GM12878 (cell line): ENCODE results near the gene MAPK8IP3.

ENCODE experiments used
- CTCF ChIP-seq, 3 experiments: IDR thresholded peaks in 2 of 3; conservative IDR thresholded peaks in 1 of 3; 2 replicates each; pipeline ENCODE4 v1.5.1; 2011; ENCODE audit warnings: low read depth in 3 of 3, low read length in 3 of 3, mild to moderate bottlenecking in 3 of 3, control low read depth in 2 of 3, moderate library complexity in 2 of 3, inconsistent platforms in 1 of 3, mixed read lengths in 1 of 3; ENCODE audit not compliant: control insufficient read depth in 2 of 3, insufficient read depth in 1 of 3; ENCODE audit errors: extremely low read depth in 1 of 3
- DPF2 ChIP-seq: fragments of 450-650 bp; IDR thresholded peaks from 2 replicates; pipeline ENCODE4 v1.6.1; 2017; ENCODE audit warnings: mild to moderate bottlenecking
- EGR1 ChIP-seq, 2 experiments: IDR thresholded peaks; 1 replicate in 1 of 2; 2 replicates in 1 of 2; pipeline ENCODE4 v1.6.1; 2011 to 2012; ENCODE audit warnings: low read depth in 2 of 2, low read length in 2 of 2, borderline replicate concordance in 1 of 2, mild to moderate bottlenecking in 1 of 2, moderate library complexity in 1 of 2
- EZH2 ChIP-seq: IDR thresholded peaks from 2 replicates; pipeline ENCODE4 v1.6.1; 2012; ENCODE audit warnings: low read depth, mild to moderate bottlenecking, control low read depth, inconsistent platforms, low read length, borderline replicate concordance; ENCODE audit not compliant: control insufficient read depth
- HDAC2 ChIP-seq: fragments of 200-600 bp; sonication (generic); IDR thresholded peaks from 2 replicates; pipeline ENCODE4 v1.6.1; 2017
- HDAC6 ChIP-seq: fragments of 200-600 bp; sonication (generic); IDR thresholded peaks from one replicate; pipeline ENCODE4 v1.8.0; 2017; ENCODE audit warnings: antibody characterized with exemption; ENCODE audit not compliant: unreplicated experiment
- MYB ChIP-seq: fragments of 150-350 bp; IDR thresholded peaks from 2 replicates; pipeline ENCODE4 v1.6.1; 2014; ENCODE audit warnings: mild to moderate bottlenecking, low read depth, low read length, borderline replicate concordance
- POLR2AphosphoS5 ChIP-seq: IDR thresholded peaks from 2 replicates; pipeline ENCODE4 v1.6.1; 2011; ENCODE audit warnings: mild to moderate bottlenecking, low read length, inconsistent platforms
- SIN3A ChIP-seq: IDR thresholded peaks from 2 replicates; pipeline ENCODE4 v1.6.1; 2012; ENCODE audit warnings: low read depth, low read length, improper control_type of control experiment
- TAF1 ChIP-seq: IDR thresholded peaks from 2 replicates; pipeline ENCODE4 v1.6.1; 2011; ENCODE audit warnings: mild to moderate bottlenecking, low read depth, low read length, borderline replicate concordance
- USF1 ChIP-seq: IDR thresholded peaks from 2 replicates; pipeline ENCODE4 v1.6.1; 2011; ENCODE audit warnings: borderline replicate concordance, low read depth, mild to moderate bottlenecking, moderate library complexity, mixed read lengths, low read length; ENCODE audit not compliant: insufficient read depth; ENCODE audit errors: extremely low read length
- USF2 ChIP-seq: IDR thresholded peaks from 2 replicates; pipeline ENCODE4 v1.6.1; 2011; ENCODE audit warnings: low read depth, low read length, improper control_type of control experiment, borderline replicate concordance

- no peak for TF ChIP-seq EZH2
- TF ChIP-seq SIN3A = no peak
- TF ChIP-seq EGR1 (IDR thresholded peaks at IDR 0.05; ENCODE audit: borderline replicate concordance in 1 of 2, low read depth in 2 of 2, low read length in 2 of 2) = no peak
- no peak for TF ChIP-seq USF1
- no peak for TF ChIP-seq CTCF (IDR thresholded peaks at IDR 0.05 in 2 of 3, conservative IDR thresholded peaks at IDR 0.05 in 1 of 3; ENCODE audit: control insufficient read depth in 2 of 3, extremely low read depth in 1 of 3, insufficient read depth in 1 of 3, low read depth in 3 of 3, low read length in 3 of 3)
- TF ChIP-seq MYB = no peak
- TF ChIP-seq HDAC2 = no peak
- TF ChIP-seq DPF2 = no peak
- TF ChIP-seq USF2 = no peak
- no peak for TF ChIP-seq POLR2AphosphoS5
- TF ChIP-seq HDAC6 = no peak
- no peak for TF ChIP-seq TAF1
These were observed 104.1 kb downstream of the MAPK8IP3 start for GRCh38 chr16:1810106-1810505.
